HG02763 (cell line): ENCODE measurements around the gene NACC2.
"Not testable (repeated sequence)": the region's sequence is repeated elsewhere in the genome, so short reads cannot be mapped to it uniquely, and the experiment has no call there.

Source experiments
- ATAC-seq: cut with Tn5 transposase; IDR thresholded peaks from one replicate; pipeline ENCODE4 v1.9.1; 2021; ENCODE audit warnings: mild to moderate bottlenecking, moderate library complexity; ENCODE audit not compliant: unreplicated experiment

The NACC2 gene

DNA sequence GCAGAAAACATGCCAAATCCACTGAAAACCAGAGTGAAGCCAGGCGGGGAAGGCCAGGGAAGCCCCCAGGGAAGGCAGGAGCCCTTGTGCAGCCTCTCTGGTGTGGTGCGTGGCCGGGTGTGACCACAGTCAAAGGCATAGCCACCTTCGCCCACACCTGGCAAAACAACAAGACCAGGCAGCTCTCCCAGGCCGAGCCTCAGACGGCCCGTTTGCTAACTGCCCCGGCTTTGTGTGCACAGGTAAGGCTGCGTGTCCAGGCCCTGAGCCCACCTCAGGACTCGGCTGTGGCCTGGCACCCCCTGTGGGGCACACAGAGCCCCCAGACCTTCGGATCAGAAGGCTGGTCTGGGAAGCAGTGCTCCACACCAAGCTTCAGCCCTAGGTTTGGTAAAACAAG lies 17.5 kb upstream of the NACC2 start:
- no peak for ATAC-seq

DNA sequence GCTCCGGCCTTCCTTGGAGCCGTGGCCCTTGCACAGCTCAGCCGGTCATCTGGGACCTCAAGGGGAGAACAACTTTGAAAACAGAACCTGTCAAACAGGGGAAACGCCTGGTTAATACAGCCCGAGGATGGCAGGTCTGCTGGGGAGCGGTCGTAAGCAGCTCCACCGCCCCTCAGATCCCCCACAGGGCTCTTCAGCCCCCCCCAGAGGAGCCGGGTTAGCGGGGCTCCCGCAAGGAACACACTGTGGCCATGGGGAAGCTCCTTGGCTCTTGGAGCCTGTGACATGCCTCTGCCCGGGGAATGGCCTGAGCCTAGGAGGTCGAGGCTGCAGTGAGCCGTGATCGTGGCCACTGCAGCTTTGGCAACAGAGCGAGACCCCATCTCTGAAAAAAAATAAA lies 16.8 kb upstream of the NACC2 start:
- no peak for ATAC-seq

DNA sequence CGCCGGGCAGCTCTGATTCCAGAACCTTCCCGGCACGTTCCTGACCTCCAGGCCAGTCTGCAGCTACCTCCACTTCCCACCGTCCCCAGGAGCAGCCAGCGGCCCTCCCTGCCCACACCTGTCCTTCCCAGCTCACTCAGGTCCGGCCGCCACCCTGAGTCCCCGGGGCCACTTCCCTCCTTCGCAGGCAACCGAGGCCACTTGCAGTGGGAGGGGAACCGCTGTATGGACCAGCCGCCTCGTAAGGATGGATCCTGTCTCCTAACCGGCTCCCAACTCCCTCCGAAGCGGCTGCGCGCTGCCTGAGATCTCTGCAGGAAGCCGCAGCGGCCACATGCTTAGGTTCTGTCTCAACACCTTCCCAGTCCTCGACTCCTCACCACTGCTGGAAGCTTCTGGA lies 16.1 kb upstream of the NACC2 start:
- no peak for ATAC-seq

- ATAC-seq: no peak
These were observed 15.3 kb upstream of the NACC2 start for GRCh38 chr9:136110082-136111061.

DNA sequence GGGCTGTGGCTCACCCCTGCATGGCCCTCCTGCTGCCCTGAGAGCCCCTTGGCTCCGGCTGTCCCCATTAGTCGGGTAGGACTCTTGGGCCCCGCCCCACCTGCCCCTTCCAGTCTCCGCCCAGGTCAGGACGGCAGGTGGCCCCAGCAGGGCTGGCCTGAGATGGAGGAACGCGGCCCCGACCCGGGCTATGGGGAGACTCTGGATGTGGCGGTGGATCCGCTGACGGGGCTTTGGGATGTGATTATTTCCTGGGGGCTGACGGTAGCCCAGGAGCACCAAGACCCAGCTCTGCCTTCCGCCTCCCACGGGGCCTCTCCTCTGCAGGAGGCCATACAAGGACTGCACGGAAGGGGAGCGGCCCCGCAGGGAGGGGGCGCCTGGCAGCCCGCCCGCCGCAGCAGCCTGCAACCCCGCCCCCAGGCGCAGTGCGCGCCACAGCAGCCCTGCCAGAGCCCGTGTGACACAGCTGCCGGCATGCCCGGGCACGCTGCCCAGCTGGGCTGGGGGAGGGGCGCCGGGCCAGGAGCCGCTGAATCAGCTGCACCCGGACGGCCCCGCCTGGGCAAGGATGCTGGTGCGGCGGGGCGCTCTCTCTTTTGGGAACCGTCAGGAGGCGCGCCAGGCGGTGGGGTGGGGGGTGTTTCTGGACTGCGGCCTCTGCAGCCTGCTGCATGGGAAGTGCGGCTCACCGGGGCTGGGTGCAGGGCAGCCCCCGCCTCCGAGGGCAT lies 14.4 kb upstream of the NACC2 start:
- ATAC-seq: peak; percentile 75

GRCh38 chr9:136108648-136109266 lies 13.7 kb upstream of the NACC2 start:
- ATAC-seq: no peak

GRCh38 chr9:136107953-136108647 lies 13.0 kb upstream of the NACC2 start:
- no peak for ATAC-seq

DNA sequence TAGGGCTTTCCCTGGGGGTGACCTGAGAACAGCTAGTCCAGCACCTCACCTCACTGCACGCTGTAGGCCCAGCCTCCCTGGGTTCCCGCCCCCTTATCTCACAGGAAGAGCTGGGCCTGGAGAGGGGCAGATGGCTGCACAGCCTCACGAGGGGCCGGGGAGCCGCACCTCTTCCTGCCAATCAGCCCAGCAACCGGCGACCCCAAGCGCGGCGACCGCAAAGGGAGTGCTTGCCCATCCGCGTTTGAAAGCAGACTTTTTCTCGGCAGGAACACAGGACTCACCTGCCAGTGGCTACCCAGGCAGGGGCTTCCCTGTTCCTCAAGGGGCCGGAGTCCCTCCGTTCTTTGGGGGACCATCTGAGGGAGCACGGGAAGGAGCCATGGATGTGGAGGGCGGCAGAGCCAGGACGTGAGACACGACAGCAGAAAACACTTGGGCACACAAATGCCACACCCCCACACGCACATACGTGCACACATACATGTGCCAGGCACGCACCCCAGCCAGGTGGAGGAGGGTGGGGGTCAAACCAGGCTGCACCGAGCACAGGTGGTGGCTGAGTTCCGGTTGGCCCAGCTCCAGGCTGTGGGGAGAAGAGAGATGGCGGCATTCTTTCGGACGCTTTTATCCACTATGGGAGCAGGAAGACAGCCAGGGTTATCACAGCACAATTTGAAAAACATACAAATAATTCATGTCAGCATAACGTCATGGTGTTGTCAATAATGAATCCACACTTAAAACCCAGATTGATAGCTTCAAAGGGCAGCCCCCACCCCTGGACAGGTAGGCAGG lies 12.3 kb upstream of the NACC2 start:
- no peak for ATAC-seq

DNA sequence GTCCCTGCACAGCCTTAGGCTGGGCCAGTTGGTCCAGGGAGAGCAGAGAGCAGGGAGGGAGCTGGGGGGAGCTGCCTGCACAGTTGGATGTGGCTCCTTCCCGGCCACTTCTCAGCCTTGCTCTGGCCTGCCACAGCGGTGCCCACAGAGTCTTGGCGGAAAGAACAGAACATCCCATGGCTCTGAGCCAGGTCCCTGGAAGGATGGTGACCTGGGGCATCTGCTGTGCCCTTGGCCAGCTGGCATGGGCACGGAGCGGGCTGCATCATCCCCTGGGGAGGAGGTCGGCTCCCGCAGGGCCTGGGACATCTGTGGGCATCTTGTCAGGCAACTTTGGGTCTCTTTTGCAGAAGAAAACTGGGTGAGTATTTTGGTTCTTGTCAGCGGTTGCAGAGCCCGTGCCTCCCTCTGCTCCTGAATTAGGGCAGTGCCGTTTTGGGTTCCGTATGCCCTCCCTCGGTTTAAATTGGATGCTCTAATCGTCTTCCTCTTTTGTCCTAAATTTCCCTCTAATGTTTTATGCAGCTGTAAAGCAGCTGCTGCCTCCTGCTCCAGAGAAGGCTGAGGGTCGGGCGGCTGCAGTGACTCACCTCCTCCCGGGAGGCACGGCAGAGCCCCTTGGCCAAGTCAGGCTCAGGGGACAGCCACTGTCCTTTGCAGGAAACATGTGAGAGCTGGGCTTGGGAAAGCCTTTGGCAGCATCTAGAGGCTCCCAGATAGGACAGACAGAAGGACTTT lies 10.5 kb upstream of the NACC2 start:
- no peak for ATAC-seq

DNA sequence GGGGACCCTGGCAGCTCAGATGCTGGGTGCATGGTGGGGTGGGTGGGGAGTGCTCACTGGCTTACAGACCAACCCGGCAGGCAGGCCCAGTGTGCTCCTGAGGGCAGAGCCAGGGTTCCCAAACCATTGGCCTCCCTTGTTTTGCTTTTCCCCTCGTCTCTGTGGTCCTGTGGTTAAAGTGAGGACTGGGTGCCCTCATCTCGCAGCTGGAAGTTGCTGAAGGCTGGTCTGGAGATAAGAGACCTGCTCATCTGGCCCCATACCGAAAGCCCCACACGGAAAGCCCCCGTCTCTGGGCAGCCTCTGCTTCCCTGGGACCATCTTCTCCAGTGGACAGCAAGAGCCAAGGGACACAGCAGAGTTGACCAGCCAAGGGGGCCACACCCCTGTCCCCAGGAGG lies 9.8 kb upstream of the NACC2 start:
- ATAC-seq: no peak

GRCh38 chr9:136104488-136104800 lies 9.4 kb upstream of the NACC2 start:
- no peak for ATAC-seq

- ATAC-seq: no peak
These were observed 8.8 kb upstream of the NACC2 start for GRCh38 chr9:136103651-136104487.

GRCh38 chr9:136101615-136102074 lies 6.6 kb upstream of the NACC2 start:
- not testable (repeated sequence) for ATAC-seq

- ATAC-seq: no peak
These were observed 5.9 kb upstream of the NACC2 start for GRCh38 chr9:136100700-136101614.

- no peak for ATAC-seq
These were observed 4.5 kb upstream of the NACC2 start for GRCh38 chr9:136099542-136099941.

- no peak for ATAC-seq
These were observed 3.8 kb upstream of the NACC2 start for GRCh38 chr9:136098844-136099243.

DNA sequence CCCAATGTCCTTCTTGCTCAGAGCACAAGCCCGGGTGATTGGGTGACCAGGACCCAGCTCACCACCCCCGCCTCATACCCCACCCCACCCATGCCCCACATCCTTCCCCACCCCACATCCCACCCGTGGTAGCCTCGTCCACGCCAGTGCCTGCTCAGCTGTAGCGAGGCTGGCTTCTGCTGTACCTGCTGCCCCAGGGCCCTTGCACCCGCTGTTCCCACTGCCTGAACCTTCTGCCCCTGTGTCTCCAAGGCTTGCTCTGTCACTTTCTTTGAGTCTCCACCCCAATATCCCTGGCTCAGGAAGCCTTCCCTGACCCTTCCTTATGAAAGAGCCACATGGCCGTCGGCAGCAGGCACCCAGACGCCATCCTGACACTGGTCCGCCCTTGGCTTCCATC lies 3.1 kb upstream of the NACC2 start:
- ATAC-seq: no peak
